Activated effector memory CD4-positive, alpha-beta T cell treated with Interleukin-2 at 50 U/mL for 16 hours (primary cell): ENCODE results near the gene SIK3.
"Not testable (repeated sequence)": the region's sequence is repeated elsewhere in the genome, so short reads cannot be mapped to it uniquely, and the experiment has no call there.

ENCODE experiments used
- DNase-seq: peaks from one replicate; pipeline ENCODE4 v3.0.0-alpha.2; 2020

SIK3 gene

DNA sequence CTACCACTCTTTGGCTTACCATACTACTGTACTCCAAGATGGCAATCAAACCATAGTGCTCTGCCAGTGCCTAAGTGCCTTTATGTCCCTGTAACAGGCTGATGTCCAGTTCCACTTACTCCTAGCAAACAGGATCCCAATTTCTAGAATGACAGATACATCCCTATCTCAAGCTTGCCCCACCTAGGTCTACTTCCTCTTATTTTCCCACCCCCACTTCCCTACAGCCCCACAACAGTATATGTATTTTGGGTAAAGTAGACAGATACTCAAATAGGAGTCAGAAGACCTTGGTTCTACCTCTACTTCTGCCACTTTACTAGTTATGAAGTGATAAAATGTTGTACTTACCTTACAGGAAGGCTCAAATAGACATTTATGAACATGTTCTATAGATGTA lies 24.1 kb downstream of the SIK3 start:
- DNase-seq = no peak

DNA sequence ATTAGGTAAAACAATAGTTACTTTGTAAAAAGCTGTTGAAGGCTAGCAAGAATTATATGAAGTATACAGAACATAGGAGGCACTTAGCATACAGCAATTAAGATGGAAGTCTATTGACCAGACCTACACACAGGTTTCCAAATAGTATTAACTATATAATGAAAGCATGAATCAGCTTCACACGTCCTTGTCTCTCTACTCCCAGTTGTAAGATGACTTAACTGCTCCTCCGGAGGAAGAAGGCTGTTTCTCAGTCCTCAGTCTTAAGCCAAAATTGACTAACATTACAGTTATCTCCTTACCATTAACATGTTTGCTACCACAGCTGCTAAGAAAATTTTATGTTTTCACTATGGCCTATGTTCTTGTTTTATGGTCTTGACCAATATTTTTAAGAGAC lies 24.7 kb downstream of the SIK3 start:
- DNase-seq = no peak

DNA sequence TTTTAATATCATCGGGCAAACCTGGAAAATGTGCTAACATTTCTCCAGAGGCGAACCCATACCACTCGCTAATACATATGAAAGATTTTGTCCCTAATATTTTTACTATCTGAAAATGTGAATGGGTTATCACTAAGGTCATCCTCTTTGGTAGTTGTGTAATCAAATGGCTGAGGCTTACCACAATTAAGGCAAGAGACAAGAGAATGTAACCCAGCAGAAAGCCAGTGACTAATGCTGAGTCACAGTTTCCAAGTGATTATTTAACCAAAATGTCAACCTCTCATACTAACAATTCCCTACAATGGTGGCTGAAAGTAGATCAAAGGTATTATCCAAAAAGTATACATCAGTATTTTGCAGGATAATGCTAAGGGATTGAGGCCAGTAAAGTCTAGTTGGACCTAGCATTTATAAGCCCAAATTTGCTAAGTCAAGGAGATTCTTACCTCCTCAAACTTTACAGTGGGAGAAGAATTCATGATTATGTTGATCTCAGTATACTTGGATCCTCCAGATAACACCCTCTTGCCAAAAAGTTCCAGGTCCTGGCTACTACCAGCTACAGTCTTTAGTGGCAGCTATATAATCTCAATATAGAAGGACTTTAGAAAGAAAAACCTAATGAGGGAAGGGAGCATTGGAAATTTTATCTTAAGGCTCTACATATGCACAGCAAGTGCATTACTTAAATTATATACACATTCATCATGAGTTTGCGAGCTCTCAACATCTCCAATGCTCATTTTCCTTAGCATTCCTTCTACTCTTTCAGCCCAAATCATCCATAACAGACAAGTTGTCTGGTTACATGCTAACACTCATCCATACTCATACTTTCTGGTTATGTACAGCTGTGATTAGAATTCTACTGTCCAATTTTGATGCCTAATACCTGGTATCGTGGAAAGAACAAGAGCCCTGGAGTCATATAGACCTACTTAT lies 25.4 kb downstream of the SIK3 start:
- no peak for DNase-seq

DNA sequence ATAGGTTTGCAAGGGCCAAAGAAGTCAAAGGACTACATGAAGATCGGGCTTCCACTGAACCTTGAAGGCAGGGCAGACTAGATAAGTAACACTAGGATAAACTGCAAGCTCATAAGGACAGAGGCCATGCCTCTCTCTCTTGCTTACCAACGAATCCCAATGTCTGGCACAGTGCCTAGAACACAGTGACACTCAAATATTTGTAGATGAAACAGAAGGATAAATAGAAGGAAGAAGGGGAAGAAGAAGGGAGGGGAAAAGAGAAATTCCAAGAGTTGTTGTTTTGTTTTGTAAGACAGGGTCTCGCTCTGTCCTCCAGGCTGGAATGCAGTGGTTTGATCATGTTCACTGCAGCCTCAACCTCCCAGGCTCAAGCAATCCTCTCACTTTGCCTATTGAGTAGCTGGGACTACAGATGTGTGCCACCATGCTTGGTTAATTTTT lies 26.9 kb downstream of the SIK3 start:
- DNase-seq = no peak

DNA sequence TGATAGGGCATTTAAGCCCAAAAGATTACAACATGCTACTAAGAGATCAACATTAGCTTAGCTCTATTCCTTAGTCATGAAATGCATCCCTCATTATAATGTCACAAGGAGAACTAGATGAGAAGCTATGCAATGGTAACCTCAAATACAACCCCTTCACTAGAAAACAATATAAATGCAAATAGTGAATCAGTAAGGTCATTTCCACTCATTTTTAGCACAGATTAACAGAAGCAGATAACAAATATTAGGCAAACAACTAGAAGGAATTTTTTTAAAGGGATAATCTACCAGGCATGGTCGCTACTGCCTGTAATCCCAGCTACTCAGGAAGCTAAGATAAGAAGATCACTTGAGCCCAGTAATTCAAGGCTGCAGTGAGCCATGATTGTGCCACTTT lies 28.2 kb downstream of the SIK3 start:
- no peak for DNase-seq

DNA sequence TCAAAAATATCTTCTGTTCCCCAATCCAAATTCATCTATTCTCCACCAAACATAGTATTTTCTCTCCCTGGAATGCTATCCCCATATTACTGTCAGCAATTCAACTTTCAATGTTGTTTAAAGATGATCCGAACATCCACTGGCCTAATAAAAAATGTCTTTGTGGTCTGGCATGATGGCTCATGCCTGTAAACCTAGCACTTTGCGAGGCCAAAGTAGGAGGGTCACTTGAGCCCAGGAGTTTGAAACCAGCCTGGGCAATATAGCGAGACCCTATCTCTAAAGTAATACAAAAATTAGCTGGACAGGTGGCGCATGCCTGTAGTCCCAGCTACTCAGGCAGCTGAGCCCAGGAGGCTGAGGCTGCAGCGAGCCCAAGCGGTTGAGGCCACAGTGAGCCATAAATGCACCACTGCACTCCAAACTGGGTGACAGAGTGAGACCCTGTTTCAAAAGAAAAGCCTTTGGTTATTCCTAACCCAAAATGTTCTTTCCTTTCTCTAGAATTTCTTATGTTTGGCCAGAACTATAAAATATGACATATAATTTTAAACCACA lies 29.8 kb downstream of the SIK3 start:
- no peak for DNase-seq

DNA sequence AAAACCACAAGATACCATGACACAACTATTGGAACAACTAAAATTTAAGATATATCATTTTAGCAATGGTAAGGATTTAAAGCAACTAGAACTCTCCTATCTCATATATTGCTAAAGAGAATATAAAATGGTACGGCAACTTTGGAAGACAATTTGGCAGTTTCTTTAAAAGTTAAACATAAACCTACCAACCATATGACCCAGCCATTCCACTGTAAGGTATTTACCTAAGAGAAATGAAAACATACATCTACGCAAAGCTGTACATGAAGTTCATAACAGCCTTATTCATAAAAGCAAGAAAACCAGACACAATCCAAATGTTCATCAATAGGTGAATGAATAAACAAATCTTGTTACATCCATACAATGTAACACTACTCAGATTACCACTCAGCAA lies 31.3 kb downstream of the SIK3 start:
- DNase-seq = no peak

DNA sequence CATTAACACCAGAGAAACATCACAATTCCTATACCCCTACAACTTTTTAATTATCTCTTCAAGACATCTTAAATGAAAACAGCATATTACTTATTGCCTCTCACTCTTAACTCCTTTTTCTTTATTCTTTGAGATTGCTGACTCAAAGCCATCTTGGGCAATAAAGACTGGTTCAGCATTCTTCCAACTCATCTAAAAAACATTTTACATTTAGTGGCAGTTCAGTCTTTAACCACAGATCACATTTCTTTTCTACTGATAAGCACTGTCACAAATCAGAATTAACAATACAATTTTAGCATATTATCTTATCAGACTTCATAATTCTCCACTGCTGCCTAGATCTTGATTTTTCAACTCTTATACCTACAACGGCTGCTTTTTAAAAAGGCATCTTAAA lies 34.0 kb downstream of the SIK3 start:
- no peak for DNase-seq

DNA sequence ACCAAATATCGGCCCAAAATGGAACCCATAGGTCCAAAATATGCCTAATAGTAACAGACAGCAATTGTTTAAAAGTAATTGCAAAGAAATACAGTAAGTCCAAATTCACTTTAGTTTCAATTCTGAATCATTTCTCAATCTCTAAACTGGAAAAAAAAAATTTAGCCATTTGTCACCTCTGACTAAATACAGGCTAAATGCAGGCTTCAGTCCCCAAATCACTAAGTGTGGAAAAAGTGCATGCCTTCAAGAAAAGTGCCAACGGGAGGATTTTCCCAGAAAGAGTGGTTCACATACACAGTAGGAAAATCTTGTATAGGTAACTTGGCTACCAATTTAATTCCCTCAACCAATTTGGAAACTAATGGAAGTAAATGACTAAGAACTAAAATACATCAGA lies 35.7 kb downstream of the SIK3 start:
- DNase-seq = no peak

DNA sequence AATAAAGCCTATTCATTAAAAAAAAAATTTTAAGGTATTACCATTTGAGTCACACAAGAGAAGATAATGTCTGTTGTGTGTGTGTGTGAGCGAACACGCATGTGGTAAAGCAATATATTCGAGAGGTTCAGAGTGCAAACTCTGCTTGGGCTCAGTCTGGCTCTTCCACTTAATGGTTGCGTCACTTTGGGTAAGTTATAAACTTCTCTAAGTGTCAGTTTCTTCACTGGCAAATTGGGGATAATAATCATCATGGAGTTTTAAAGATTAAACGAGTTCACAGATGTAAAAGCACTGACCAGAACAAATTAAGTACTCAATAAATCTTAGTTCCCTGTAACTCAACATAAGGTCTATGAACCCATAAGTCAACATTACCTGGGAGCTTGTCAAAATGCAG lies 37.0 kb downstream of the SIK3 start:
- DNase-seq = no peak

DNA sequence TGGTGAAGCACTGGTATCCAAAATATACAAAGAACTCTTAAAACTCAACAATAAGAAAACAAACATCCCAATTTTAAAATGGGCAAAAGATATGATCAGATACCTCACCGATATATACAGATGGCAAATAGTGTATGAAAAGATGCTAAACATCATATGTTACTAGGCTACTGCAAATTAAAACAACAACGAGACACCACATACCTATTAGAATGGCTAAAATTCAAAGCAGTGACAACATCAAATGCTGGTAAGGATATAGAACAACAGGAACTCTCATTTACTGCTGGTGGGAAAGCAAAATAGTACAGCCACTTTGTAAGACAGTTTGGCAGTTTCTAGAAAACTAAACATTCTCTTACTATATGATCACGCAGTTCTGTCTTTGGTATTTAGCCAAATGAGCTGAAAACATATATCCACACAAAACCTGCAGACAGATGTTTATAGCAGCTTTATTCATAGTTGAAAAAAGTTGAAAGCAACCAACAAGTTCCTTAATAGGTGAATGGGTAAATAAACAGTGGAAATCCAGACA lies 38.5 kb downstream of the SIK3 start:
- DNase-seq = no peak

DNA sequence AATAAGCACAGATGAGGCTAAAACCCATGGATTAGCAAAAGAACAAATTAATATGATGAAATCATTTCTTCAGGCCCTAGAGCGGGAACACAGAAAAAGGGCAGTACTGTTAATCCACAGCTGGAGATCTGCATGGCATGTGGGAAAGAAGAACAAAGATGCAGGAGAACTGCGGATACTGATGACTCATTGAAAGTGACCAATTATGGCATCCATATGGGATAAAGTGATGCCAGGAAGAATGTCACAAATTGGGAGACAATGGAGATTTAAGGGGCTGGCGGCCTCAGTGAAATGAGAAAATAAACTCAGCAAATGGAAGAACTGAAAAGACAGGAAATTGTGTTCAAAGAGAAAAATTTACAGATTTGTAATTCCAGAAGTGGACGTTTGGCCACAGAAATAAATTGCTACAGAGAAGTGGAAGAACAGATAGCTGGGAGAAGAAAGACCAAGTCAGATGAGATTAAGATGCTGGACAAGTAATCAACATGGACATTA lies 39.4 kb downstream of the SIK3 start:
- no peak for DNase-seq

DNA sequence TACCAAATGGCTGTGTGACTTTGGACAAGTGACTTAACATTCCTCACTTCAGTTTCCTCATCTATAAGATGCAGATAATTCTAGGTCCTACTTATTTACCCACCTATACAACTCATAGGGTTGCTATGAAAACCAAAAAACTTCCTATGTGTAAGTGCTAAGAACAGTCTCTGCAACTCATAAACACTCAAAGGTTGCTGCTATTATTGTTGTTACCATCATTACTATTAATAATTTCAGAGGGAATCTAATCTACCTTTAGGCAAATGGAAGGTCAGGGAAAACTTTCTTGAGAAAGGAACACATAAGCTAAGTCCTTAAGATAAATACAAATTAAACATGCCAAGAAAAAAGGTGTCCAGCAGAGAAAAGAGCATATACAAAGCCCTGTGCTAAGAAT lies 40.5 kb downstream of the SIK3 start:
- no peak for DNase-seq

DNA sequence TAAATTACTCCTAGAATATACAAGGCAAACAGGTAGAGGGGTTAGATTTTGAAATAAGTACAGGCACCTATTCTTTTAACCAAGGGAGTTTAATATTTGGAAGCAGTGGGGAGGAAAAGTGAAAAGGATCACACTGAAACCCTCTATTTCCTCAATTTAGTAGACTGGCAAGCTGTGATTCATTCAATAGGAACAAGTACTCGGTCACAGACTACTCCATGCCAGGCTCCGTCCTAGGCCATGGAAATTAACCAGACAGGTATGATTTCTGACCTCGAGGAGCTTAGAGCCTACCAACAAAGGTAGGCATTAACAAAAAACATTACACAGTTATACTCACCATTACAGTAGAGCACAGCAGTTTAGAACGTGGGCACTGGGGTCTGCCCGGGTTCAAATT lies 40.9 kb downstream of the SIK3 start:
- DNase-seq = no peak

DNA sequence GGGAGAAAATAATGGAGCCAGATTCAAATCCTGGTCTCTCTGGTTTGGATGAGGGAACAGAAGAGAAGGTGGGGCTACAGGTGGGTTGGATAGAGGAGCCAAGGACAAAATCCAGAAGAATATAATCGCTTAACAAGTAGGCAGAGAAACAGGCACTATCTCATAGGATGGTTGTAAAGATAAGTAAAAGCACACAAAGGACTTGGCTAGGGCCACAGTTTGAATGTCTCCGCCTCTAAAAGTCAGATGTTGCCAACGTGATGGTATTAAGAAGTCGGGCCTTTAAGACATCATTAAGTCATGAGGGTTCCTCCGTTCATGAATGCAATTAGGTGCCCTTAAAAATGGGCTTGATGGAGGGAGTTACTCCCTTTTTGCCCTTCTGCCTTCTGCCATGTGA lies 42.8 kb downstream of the SIK3 start:
- DNase-seq = no peak

DNA sequence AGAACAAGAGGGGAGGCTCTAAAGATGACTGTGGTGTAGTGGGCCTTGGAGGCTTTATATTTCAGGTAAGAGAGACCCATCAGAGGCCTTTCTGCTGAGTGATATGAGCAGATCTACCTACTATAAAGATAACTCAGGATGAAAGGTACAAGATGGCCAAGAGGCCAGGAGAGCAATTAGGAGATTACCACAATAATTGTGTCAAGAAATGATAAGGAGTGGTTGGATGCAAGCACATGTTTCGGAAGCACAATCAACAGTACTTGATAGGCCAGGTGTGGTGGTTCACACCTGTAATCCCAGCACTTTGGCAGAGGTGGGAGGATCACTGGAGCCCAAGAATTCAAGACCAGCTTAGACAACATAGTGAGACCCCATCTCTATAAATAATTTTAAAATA lies 43.8 kb downstream of the SIK3 start:
- DNase-seq = no peak

DNA sequence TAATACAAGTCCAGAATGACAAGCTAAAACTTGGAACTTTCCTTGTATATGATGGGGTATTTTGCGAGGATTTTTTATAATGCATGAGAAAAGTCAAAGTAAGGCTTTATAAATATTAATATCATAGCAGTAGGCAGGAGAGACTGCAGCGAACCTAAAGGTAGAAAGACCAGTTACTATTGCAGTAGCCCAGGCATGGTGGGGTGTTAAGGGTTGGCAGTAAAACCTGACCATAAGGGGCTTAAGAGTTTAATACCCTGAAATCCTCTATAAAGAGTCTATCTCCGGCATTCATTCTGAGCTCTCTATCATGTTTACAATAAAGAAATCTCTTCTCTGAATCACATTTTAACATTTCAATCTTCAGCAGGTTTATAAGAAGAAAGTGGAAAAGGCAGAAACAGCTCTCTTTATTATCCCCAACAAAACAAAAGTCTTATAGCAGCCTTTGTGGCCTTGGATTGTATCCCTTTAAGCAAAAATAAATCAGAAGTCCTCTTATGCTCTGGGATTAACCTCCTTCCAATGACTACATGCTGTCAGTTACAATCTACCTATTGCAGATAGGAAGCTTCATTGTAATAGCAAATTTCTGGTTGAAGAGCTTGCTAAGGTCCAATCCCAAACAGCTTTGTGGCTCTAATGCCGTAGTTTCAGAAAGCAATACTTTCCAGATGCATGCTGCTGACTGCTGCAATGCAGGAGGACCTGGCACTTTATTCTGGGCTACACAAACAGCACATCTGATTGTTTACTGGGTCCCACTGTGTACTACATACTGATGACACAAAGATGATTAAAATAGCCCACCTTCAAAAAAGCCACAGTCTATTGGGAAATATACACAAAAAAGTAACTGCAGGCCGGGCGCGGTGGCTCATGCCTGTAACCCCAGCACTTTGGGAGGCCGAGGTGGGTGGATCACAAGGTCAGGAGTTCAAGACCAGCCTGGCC lies 45.8 kb downstream of the SIK3 start:
- no peak for DNase-seq

DNA sequence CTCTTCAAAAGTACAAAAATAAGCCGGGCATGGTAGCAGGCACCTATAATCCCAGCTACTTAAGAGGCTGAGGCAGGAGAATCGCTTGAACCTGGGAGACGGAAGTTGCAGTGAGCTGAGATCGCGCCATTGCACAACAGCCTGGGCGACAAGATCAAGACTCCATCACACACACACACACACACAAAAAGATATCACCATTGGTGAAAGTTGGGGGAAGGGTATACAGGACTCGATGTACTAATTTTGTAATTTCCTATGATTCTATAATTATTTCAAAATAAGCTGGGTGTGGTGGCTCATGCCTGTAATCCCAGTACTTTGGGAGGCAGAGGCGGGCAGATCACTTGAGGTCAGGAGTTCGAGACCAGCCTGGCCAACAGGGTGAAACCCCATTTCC lies 48.1 kb downstream of the SIK3 start:
- not testable (repeated sequence) for DNase-seq

DNA sequence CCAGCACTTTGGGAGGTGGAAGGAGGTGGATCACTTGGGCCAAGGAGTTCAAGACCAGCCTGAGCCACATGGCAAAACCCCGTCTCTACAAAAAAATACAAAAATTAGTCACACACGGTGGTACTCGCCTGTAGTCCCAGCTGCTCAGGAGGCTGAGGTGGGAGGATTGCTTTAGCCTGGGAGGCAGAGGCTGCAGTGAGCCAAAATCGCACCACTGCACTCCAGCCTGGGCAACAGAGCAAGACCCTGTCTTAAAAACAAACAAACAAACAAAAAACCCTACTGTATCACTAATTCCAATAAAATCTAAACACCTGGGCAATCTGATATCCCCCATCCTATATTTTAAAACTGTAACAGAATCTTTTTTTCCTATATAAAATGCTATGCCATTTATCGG lies 51.6 kb downstream of the SIK3 start:
- not testable (repeated sequence) for DNase-seq

DNA sequence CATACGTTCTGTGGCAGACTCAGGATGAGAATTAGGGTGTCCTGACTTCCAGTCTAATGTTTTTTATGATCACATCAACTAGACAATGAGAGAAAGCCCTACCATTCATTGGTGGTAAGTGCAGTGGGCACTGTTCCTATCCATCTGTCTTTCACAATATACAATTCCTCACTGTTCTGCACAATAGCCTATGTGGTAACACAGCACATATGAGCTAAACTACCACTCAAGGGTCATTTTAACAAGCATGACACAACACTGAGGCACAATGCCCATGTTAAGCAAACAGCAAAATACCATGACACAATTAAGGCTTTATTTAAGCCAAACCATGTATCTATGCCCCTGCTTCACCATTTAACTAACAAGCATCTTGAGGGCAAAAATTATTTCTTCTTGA lies 52.3 kb downstream of the SIK3 start:
- no peak for DNase-seq

DNA sequence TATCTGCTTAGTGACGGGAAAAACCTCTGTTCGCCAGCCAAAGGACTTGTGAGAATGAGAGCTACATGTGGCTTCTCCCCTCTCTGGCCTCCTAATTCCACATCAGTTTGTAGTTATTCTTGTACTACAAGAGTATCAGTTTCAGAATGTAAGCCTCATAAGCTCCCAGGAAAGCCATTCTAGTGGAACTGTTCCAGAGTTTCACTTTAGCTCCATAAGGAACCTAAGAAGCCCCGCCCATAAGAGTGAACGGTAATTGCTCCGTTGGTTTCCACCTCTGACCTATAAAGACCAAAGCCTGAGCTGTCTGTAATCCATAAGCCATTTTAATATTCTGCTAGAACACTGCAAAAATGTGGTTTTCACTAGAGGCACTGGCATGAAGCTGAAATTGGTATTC lies 53.0 kb downstream of the SIK3 start:
- no peak for DNase-seq

DNA sequence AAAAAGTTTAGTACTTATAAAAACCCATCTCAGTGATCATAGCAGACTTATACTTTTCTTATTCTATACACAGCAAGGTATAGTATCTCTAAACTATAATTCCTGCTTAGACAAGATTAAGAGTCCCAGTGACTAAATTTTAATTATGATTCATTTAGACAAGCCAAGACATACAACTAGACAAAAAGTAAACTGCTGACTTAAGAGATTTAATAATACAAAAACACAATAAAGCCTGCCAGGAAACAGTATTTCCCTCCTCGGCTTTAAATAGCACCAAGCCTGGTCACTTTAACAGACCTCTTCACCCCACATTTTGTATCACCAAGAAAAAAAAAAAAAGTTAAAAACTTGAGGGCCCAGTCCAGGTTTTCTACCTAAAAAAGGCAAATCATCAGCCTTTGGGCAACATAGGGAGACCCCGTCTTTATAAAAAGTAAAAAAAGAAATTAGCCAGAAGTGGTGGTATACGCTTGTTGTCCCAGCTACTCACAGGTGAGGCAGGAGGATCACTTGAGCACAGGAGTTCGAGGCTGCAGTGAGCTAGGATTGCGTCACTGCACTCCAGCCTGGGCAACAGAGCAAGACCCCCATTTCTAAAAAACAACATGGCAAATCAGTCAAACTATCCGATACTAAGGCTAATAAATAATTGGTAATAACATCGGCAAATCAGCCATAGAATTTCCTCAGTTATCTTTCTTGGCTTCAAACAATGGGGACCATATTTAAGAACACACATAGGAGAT lies 53.8 kb downstream of the SIK3 start:
- DNase-seq = no peak
